MCF 10A (cell line): Measurements from ENCODE around the gene CDCA3. TPM values are rescaled to one million over a fixed set of nuclear protein-coding genes. Genes with fewer than 3 reads are reported as not detected.
"Not testable (repeated sequence)": the region's sequence is repeated elsewhere in the genome, so short reads cannot be mapped to it uniquely, and the experiment has no call there.

Experiments used
- BruUV-seq: library from RNA; stranded (reverse); fragments of 400-500 nt; replicated peaks from 2 replicates; lab custom pipeline; 2021; lab: Mats Ljungman, UMichigan
- CTCF ChIA-PET: fragments of 300-600 bp; sonication (Branson Sonifier 250); formaldehyde crosslinking; extraction: SDS; loops from one replicate; lab custom pipeline; 2021; ENCODE audit warnings: antibody characterized with exemption, inconsistent platforms; lab: Yijun Ruan, JAX
- POLR2A ChIA-PET: fragments of 300-600, 350-650 bp; sonication (Branson Sonifier 250); formaldehyde crosslinking; extraction: SDS; loops from one replicate; lab custom pipeline; 2020; ENCODE audit warnings: antibody characterized with exemption, inconsistent platforms; lab: Yijun Ruan, JAX
- DNase-seq: peaks from one replicate; pipeline ENCODE4 v3.0.0-alpha.2; 2018; ENCODE audit not compliant: unreplicated experiment
- H3K27ac Mint-ChIP-seq: one replicate; pipeline ENCODE4 v1.8.0; 2022; ENCODE audit warnings: mild to moderate bottlenecking, low read depth, mixed read lengths; ENCODE audit not compliant: unreplicated experiment
- H3K27me3 Mint-ChIP-seq: one replicate; pipeline ENCODE4 v1.8.0; 2022; ENCODE audit warnings: mixed read lengths; ENCODE audit not compliant: insufficient read depth, unreplicated experiment
- H3K36me3 Mint-ChIP-seq: one replicate; pipeline ENCODE4 v1.8.0; 2022; ENCODE audit warnings: mild to moderate bottlenecking, moderate library complexity, mixed read lengths; ENCODE audit not compliant: insufficient read depth, unreplicated experiment
- H3K4me1 Mint-ChIP-seq: one replicate; pipeline ENCODE4 v1.8.0; 2022; ENCODE audit warnings: mixed read lengths; ENCODE audit not compliant: insufficient read depth, unreplicated experiment
- H3K4me3 Mint-ChIP-seq: one replicate; pipeline ENCODE4 v1.8.0; 2022; ENCODE audit warnings: mild to moderate bottlenecking, moderate library complexity, mixed read lengths; ENCODE audit not compliant: unreplicated experiment
- H3K9me3 Mint-ChIP-seq: one replicate; pipeline ENCODE4 v1.8.0; 2022; ENCODE audit warnings: mixed read lengths; ENCODE audit not compliant: unreplicated experiment
- intact Hi-C: fragments of 100-400 bp; cut with micrococcal nuclease; formaldehyde crosslinking; loops from 2 replicates; pipeline ENCODE4 v1.14.1; 2022
- total RNA-seq: library from RNA; stranded (reverse); gene quantifications from 2 replicates; pipeline ENCODE4 v1.2.3, GENCODE V29; 2022
- TF ChIP-seq, protein P1 (sequence below): fragments of 200-600 bp; IDR thresholded peaks from one replicate; pipeline ENCODE4 v1.8.0; 2022; ENCODE audit warnings: antibody characterized with exemption, mild to moderate bottlenecking; ENCODE audit not compliant: unreplicated experiment

CDCA3 gene
- total RNA-seq, 1 experiment from 2014 or later: 25.5 TPM

DNA sequence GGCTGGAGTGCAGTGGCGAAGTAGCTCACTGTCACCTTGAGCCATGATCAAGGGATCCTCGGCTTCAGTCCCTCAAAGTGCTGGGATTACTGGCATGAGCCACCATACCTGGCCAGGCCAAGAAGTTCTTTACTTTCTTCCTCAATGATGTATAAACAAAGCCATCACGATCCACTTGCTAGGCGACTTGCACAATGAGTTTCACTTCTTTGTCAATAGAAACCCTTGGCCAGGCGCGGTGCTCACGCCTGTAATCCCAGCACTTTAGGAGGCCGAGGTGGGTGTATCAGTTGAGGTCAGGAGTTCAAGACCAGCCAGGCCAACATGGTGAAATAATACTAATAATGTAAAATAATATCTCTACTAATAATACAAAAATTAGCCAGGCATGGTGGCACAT, 36.4 kb upstream of the CDCA3 start:
- ChIA-PET POLR2A (interaction anchor here (1.2 kb wide), 1 partner anchor 14 kb away, joined by 4 read pairs; the partner anchor contains the start of gene SPSB2), CTCF (interaction anchor here (1.5 to 1.6 kb wide), 2 partner anchors 15 to 19 kb away, joined by 7 read pairs; partner anchors contain the start of gene SPSB2)
- TF ChIP-seq, protein P1, sequence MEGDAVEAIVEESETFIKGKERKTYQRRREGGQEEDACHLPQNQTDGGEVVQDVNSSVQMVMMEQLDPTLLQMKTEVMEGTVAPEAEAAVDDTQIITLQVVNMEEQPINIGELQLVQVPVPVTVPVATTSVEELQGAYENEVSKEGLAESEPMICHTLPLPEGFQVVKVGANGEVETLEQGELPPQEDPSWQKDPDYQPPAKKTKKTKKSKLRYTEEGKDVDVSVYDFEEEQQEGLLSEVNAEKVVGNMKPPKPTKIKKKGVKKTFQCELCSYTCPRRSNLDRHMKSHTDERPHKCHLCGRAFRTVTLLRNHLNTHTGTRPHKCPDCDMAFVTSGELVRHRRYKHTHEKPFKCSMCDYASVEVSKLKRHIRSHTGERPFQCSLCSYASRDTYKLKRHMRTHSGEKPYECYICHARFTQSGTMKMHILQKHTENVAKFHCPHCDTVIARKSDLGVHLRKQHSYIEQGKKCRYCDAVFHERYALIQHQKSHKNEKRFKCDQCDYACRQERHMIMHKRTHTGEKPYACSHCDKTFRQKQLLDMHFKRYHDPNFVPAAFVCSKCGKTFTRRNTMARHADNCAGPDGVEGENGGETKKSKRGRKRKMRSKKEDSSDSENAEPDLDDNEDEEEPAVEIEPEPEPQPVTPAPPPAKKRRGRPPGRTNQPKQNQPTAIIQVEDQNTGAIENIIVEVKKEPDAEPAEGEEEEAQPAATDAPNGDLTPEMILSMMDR: no peak
- no peaks in the 10 kb centered on the region for H3K36me3 Mint-ChIP-seq
- no peaks in the 10 kb centered on the region for H3K9me3 Mint-ChIP-seq
- H3K27ac Mint-ChIP-seq: no peak overlapping the region
- intact Hi-C loops: no loop called here
- H3K4me3 Mint-ChIP-seq: no peak overlapping the region
- BruUV-seq: no TSS peak
- no peaks in the 10 kb centered on the region for H3K4me1 Mint-ChIP-seq
- no peaks in the 10 kb centered on the region for H3K27me3 Mint-ChIP-seq
- DNase-seq: no peak

DNA sequence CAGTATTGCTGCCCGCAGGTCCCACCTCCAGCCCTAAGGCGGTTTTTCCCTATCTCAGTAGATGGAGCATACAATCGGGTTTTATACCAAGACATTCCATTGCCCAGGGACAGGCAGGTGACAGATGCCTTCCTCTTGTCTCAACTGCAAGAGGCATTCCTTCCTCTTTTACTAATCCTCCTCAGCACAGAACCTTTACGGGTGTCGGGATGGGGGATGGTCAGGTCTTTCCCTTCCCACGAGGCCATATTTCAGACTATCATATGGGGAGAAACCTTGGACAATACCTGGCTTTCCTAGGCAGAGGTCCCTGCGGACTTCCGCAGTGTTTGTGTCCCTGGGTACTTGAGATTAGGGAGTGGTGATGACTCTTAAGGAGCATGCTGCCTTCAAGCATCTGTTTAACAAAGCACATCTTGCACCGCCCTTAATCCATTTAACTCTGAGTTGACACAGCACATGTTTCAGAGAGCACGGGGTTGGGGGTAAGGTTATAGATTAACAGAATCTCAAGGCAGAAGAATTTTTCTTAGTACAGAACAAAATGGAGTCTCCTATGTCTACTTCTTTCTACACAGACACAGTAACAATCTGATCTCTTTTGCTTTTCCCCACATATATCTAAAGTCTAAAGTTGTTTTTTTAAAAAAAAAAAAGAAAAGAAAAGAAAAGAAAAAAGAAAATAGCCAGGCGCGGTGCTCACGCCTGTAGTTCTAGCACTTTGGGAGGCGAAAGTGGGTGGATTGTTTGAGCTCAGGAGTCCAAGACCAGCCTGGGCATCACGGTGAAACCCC, 35.3 kb upstream of the CDCA3 start:
- H3K4me3 Mint-ChIP-seq, H3K27ac Mint-ChIP-seq, BruUV-seq, intact Hi-C loops, POLR2A ChIA-PET, H3K9me3 Mint-ChIP-seq, DNase-seq, H3K27me3 Mint-ChIP-seq, H3K36me3 Mint-ChIP-seq, H3K4me1 Mint-ChIP-seq: not testable (repeated sequence)
- CTCF ChIA-PET: interaction anchor here (1.5 to 1.9 kb wide), 2 partner anchors 14 to 18 kb away, joined by 7 to 9 read pairs; partner anchors contain the start of gene SPSB2

DNA sequence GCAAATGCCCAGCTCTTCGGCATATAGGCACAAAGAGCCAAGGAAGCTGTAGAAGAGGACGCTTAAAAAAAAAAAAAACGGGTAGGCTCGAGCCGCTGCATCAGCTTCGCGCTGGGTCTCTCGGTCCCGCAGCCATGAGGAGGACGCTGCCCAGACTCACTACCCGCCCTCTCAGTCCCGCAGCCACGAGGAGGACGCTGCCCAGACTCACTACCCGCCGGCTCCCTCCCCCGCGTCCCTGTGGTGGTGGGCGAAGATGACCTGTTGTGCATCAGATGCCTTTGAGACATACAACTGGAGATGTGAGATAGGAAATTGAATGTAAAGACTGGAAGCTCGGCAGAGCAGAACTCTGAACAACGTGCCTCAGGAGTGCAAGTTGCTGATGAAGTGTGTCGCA, 33.5 kb upstream of the CDCA3 start:
- Mint-ChIP-seq H3K27ac (no peak overlapping the region), H3K36me3 (no peaks in the 10 kb centered on the region), H3K9me3 (no peaks in the 10 kb centered on the region), H3K27me3 (no peaks in the 10 kb centered on the region), H3K4me3 (no peak overlapping the region), H3K4me1 (no peaks in the 10 kb centered on the region)
- intact Hi-C loops: no loop called here
- POLR2A ChIA-PET: interaction anchor here (2.7 kb wide), 1 partner anchor 12 kb away, joined by 14 read pairs; the partner anchor contains the start of gene SPSB2
- no TSS peak for BruUV-seq
- no peak for DNase-seq
- CTCF ChIA-PET: interaction anchor here (0.6 to 1.9 kb wide), 4 partner anchors 10 to 145 kb away, joined by 4 to 9 read pairs (median 5); partner anchors contain the start of gene SPSB2
- TF ChIP-seq, protein P1: no peak

DNA sequence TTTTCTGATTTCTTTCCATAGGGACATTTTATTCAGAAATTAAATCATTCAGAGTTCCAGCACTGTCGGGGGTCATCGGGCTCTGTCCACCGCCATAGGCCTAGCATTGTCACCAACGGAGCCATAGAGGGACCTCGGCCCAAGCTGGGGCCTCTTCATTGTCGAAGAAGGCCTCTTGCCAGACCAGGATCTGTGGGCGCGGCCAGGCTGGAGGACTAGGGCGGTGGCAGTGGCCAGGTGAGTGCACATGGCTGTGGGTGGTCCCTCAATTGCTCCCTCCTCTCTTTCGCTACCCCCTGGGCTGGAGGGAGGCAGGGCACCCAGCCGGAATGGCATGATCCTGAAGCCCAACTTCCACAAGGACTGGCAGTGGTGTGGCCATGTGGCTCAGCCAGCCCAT, 32.6 kb upstream of the CDCA3 start:
- no peaks in the 10 kb centered on the region for H3K4me1 Mint-ChIP-seq
- no peak overlapping the region for H3K27ac Mint-ChIP-seq
- intact Hi-C loops: no loop called here
- no TSS peak for BruUV-seq
- TF ChIP-seq, protein P1: no peak
- no peaks in the 10 kb centered on the region for H3K9me3 Mint-ChIP-seq
- no peaks in the 10 kb centered on the region for H3K27me3 Mint-ChIP-seq
- CTCF ChIA-PET: no interaction called here
- no peaks in the 10 kb centered on the region for H3K36me3 Mint-ChIP-seq
- no peak overlapping the region for H3K4me3 Mint-ChIP-seq
- POLR2A ChIA-PET: interaction anchor here (2.7 kb wide), 1 partner anchor 11 kb away, joined by 14 read pairs; the partner anchor contains the start of gene SPSB2
- DNase-seq: no peak
